ENCODE data around the gene BIRC2. TPM values are rescaled to one million over a fixed set of nuclear protein-coding genes. Genes with fewer than 3 reads are reported as not detected.
A peak's percentile ranks its signal among the peaks of the same experiment; 100 is the strongest.
"Not testable (repeated sequence)": the region's sequence is repeated elsewhere in the genome, so short reads cannot be mapped to it uniquely, and the experiment has no call there.

BIRC2 gene
- polyA plus RNA-seq, 1 donor, result 39.9 TPM

DNA sequence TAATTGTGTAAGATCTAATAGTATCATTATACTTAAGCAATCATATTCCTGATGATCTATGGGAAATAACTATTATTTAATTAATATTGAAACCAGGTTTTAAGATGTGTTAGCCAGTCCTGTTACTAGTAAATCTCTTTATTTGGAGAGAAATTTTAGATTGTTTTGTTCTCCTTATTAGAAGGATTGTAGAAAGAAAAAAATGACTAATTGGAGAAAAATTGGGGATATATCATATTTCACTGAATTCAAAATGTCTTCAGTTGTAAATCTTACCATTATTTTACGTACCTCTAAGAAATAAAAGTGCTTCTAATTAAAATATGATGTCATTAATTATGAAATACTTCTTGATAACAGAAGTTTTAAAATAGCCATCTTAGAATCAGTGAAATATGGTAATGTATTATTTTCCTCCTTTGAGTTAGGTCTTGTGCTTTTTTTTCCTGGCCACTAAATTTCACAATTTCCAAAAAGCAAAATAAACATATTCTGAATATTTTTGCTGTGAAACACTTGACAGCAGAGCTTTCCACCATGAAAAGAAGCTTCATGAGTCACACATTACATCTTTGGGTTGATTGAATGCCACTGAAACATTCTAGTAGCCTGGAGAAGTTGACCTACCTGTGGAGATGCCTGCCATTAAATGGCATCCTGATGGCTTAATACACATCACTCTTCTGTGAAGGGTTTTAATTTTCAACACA, 23.3 kb upstream of the BIRC2 start:
- DNase-seq, result no peak

DNA sequence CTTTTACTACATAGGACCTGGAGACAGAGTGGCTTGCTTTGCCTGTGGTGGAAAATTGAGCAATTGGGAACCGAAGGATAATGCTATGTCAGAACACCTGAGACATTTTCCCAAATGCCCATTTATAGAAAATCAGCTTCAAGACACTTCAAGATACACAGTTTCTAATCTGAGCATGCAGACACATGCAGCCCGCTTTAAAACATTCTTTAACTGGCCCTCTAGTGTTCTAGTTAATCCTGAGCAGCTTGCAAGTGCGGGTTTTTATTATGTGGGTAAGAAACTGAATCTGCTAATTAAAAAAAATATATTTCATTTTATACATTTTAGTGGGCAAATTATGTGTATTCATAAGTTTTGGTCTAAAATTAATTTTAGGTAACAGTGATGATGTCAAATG, 21.9 kb upstream of the BIRC2 start:
- no peak for DNase-seq

DNA sequence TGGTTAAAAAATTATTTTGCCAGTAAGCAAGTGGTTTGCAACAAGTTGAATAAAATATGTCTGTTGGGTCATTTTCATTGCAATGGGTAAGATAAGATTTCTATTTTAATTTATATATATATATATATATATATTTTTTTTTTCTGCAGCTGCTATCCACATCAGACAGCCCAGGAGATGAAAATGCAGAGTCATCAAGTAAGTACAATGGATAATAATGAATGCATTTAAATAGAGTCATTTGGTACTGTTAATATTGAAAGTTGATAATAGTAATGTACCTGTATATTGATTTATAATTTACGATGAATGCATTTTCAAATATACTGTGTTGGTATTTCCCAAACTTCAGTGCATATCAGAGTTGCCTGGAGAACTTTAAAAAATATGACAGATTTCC, 18.3 kb upstream of the BIRC2 start:
- DNase-seq, result no peak

DNA sequence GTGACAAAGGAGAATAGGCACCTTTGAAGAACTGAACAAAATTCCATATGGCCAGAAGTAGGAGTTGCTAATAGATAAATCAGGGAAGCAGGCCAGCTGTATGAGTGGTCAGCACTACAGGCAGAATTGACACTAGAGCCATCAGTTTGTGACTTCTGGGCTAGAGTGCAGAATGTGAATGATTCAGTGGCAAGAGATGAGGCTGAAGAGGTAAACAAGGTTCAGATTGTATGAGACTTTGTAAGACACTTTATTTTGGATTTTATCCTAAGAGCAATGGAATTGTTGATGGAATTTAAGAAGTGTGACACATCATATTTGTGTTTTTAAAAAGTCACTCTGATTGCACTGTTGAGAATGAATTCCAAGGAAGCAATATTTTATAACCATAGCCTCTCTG, 16.8 kb upstream of the BIRC2 start:
- no peak for DNase-seq

DNA sequence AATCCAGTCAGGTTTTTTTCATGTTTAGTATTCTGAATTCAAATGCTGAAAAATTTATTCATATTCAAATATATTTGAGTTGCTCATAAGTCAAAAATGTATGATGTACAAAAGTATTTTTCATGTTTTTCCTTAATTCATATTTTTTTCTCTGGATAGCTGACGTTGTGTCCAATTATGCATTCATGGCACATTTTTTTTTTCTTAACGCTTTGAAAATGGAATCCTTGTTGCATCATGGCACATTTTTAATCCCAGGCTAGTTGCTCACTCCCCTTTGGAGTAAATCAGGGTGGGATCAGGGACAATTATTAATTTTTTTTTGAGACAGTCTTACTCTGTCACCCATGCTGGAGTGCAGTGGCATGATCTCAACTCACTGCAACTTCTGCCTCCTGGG, 15.7 kb upstream of the BIRC2 start:
- DNase-seq, result no peak

DNA sequence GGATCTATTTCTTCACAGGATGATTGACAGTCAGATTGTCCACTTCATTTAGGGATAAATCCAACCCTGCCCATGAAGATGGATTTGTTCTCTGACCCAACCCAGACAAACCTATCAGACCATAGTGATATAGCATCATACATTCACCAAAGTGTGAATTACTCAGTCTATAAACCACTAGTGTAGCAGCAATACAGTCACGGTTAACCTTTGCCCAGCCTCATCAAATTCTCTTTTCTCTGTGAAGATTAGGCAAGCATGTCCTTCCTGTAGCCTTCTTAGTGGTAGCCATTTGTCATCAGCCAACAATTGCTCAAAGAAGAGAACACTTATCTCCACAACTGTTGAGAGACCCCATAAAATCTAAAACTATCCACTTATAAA, 14.4 kb upstream of the BIRC2 start:
- no peak for DNase-seq

GRCh38 chr11:102338479-102339010, 8.5 kb upstream of the BIRC2 start:
- DNase-seq, result no peak

GRCh38 chr11:102341311-102341710, 5.7 kb upstream of the BIRC2 start:
- DNase-seq, result not testable (repeated sequence)

GRCh38 chr11:102341844-102342318, 5.1 kb upstream of the BIRC2 start:
- DNase-seq, result peak; percentile 80

GRCh38 chr11:102343809-102344208, 3.2 kb upstream of the BIRC2 start:
- no peak for DNase-seq

GRCh38 chr11:102345904-102346303, 1.1 kb upstream of the BIRC2 start:
- peak; percentile 7 for DNase-seq

DNA sequence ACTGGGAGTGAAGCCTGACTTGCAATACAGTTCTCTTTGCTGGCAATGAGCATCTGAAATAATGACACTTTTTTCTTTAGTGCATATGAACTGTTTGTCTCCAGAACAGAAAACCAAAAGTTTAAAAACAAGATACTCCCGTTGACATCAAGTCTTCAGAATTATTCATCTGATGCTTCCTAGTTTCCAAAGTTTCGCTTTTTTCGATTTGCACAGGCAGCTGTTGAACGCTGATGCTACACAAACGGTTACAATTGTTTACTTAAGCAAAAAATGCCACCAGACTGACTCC, 612 bp upstream of the BIRC2 start:
- no peak for DNase-seq

DNA sequence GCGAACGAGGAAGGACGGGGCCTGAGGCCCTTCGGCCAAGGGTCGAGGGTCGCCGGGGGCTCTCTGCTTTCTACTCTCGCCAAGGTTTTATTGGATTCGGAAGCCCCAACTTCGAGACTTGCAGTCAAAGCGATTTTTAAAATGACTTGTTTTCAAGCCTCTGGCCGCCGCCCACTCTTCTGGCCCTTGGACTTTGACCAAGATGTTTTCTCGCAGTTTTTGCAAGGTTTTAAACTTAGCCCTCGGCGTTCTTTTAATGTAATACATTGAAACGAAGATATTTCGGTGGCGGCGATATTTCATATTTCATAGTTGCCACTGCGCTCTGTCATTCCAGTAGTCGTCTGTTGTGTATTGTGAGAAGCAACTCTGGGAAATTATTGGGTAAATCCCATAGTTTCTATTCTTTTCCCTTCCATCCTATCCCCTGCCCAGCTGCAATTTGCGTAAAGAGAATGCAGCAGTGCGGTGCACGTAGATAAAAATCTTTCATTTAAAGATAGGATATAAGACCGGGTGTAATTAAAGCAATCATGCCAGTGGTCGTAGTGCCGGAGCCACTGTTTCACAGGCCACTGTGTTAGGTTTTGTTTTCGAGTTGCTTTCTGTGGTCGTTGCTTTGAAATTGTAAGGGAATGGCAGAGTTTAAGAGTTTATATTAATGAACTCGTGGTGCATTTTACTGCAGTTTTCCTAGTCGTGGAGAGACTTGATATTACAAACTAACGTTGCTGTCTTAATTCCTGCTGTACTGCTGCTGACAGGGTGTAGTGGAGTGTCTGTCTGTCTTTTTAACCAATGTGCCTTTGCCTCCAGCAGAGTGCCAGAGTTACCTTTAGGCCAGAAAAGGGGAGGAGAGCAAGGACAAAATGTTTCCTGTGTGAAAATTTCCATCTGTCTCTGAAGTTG, 702 bp downstream of the BIRC2 start:
- peak; percentile 67 for DNase-seq

DNA sequence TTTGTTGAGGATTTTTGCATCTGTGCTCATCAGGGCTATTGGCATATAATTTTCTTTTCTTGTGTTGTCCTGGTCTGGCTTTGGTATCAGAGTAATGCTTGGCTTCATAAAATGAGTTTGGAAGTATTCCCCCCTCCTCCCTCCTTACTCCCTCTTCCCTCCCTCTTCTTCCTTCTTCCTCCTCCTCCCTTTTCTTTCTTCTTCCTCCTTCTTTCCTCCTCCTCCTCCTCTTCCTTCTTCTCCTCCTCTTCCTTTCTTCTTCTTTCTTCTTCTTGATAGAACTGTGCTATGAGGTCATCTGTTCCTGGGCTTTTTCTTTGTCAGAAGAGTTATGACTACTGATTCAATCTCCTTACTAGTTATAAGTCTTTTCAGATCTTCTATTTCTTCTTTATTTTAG, 10.1 kb downstream of the BIRC2 start:
- no peak for DNase-seq

DNA sequence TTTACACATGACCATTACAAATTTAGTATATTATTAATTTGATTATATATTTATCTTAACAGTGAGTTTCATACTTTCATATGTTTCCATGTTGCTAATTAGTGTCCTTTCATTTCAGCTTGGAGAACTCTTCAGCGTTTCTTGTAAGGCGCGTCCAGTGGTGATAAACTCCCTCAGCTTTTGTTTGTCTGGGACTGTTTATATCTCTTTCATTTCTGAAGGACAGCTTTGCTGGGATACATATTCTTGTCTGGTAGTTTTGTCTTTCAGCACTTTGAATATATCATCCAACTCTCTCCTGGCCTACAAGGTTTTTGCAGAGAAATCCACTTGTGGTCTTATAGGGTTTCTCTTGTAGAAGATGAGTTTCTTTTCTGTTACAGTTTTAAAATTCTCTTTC, 12.4 kb downstream of the BIRC2 start:
- no peak for DNase-seq

DNA sequence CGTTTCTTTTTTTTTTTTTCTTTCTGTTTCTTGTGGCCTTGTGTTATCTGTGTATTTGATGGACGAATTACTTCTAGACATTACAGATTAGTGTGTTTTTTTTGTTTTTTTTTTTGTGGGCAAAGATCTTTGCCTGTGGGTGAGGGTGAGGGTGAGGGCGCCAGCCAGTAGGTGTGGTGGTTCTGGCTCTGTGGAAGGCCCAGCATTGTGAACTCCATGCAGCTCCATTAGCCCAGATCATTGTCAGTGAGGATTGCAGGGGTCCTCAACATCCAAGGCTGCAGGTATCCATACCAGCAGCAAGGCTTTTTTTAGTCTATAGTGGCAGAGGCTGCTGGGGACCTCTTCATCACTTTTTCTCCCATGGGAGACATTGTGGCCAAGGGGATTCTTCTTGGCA, 13.7 kb downstream of the BIRC2 start:
- DNase-seq, result no peak

DNA sequence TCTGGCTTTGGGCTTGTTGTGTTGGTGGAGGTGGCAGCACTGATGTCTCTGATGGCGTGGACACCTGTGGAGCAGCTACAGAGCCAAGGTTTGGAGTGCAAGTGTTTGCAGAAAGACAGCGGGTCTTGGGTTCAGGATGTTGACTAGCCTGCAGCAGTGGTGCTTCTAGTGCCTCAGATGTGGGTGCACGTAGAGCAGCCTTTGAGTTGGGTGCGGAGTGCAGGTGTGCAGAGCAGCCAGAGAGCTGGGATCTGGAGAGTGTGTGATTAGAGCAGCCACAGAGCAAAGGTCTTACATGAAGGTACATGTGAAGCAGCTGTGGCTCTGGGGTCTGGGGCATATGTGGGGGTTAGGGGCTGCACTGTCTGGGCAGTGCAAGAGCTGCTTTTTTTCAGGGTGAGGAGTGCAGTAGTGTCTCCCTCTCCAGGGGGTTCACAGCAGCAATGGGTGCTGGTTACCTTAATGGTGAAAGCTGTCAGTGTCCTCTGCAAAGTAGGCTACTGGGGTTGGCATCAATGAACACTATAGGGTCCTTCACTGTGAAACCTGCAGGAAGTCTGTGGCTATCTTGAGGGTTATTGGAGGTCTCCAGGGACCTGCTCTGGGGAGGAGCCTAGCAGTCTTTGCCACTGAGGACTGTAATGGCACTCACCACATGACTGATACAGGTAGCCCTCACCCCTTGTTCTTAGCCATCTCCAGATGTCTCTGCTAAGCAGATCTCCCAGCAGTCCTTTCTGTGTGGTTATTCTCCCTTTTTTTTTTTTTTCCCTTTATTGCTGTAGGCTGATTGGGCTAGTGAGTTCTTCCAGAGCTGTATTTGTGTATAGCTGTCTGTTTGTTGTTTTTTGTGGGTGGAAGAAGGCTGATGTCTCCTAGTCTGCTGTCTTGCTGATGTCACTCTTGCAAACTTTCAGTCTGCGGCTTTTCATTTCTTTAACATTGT, 14.3 kb downstream of the BIRC2 start:
- DNase-seq, result no peak

DNA sequence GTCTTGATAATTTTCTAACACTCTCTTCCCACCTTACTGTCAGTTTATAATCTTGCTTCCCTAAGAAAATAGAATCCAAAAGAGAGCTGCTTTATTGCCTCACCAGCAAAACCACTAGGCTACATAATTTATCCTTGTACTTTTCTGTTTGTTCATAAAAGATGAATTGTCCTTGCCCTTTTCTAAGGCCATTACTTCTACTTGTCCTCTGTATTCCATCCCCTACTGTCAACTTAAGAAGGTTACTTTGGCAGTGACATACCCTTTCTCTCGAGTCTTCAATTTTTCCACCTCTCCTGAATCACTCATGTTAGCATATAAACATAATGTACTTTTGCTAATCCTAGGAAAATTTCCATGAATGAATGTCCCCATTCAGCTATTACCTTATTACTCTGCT, 18.0 kb downstream of the BIRC2 start:
- DNase-seq, result no peak

DNA sequence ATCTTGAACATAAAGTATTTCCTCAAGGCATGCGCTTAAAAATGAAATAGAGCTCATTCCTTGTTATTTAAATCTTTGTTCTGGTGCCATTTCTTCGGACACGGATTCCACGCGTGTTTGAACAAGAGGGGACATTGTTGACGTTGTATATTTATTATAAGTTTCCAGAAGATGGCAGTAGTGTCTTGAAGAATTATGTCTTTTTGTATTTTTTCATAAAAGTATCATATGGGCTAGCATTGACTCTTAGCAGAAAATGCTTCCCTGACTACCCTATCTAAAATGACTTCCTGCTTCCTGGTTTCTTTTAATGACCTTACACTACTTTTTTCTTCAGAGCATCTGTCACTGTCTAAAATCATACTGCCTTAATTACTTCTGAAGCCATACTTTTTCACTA, 20.4 kb downstream of the BIRC2 start:
- DNase-seq, result no peak

DNA sequence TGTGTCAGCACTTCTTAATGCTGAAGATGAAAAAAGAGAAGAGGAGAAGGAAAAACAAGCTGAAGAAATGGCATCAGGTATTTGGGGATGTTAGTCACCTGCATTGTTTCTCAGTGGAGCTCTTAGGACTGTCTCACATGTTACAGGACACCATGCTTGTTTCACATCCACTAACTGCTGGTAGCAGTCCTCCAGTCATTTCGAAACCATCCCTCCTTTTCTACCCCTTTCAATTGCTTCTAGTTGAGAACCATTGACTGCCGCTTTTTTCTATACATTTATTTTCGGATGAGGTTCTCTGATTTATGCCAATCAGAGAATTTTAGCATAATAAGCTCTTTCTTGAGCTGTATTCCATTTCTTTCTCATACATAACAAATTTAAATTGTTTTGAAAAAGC, 21.5 kb downstream of the BIRC2 start:
- no peak for DNase-seq

GRCh38 chr11:102374633-102375424, 27.8 kb downstream of the BIRC2 start:
- not testable (repeated sequence) for DNase-seq

All from hindlimb muscle (tissue), 1 donor.